PFSK-1 (cell line): Measurements from ENCODE around the gene TXNDC8.

Experiments
- FOXP2 ChIP-seq: optimal IDR thresholded peaks from 2 replicates; pipeline ENCODE3; 2011; ENCODE audit warnings: borderline replicate concordance, control low read depth, inconsistent platforms; ENCODE audit not compliant: insufficient read depth; ENCODE audit errors: extremely low read length, extremely low read depth
- POLR2AphosphoS5 ChIP-seq: IDR thresholded peaks from 2 replicates; pipeline ENCODE4 v1.6.1; 2012; ENCODE audit warnings: low read depth, mild to moderate bottlenecking, control low read depth, low read length, moderate library complexity
- REST ChIP-seq, 2 experiments: IDR thresholded peaks; 2 replicates each; pipeline versions ENCODE4 v1.6.1 to v1.8.0; 2011 to 2012; ENCODE audit warnings: low read depth in 2 of 2, low read length in 2 of 2, control low read depth in 1 of 2, inconsistent platforms in 1 of 2, mild to moderate bottlenecking in 1 of 2, moderate library complexity in 1 of 2; ENCODE audit not compliant: insufficient read depth in 1 of 2
- SIN3A ChIP-seq: IDR thresholded peaks from 2 replicates; pipeline ENCODE4 v1.6.1; 2012; ENCODE audit warnings: mild to moderate bottlenecking, low read length, moderate library complexity, borderline replicate concordance; ENCODE audit not compliant: insufficient read depth

DNA sequence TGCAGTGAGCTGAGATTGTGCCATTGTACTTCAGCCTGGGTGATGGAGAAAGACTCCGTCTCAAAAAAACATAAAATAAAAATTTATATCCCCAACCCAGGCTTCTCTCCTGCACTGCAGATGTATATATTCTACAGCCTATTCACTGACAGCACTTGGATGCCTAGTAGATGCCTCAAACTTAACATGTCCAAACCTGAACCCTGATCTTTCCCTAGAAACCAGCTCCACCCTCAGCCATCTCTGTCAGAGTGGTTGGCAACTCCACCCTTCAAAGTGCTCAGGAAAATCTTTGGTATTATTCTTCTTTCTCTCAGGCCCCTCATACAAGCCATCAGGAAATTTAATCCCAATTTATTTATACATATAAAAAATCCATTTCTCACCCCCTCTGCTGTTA lies 44.4 kb downstream of the TXNDC8 start:
- TF ChIP-seq SIN3A (no peak), REST (IDR thresholded peaks at IDR 0.05; ENCODE audit: insufficient read depth in 1 of 2, low read depth in 2 of 2, low read length in 2 of 2) (no peak), POLR2AphosphoS5 (no peak), FOXP2 (no peak)
